IPS-NIHi7 (cell line): ENCODE data around the gene RER1.
"Not testable (repeated sequence)": the region's sequence is repeated elsewhere in the genome, so short reads cannot be mapped to it uniquely, and the experiment has no call there.

ENCODE experiments used
- DNase-seq: peaks from one replicate; pipeline ENCODE4 v3.0.0; 2012; ENCODE audit warnings: mixed read lengths; ENCODE audit errors: extremely low spot score

Gene RER1

DNA sequence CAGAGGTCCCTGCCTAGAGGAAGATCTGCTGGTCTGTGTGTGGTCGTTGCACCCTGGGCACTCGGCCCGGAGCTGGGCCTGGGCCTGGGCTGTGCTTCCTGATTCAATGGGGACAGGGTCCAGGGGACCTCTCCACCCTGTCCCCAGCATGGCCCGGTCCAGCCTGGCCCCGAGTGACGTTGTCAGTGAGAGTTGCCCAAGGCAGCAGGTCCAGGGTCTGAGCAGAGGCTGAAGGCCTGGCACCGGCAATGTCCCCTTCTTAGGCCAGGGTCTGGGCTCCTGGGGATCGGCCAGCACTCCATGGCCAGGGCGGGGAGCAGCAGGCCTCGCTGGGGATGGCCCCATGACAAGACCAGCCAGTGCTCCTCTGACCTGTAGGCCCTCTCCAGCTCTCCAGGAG lies 36.3 kb downstream of the RER1 start:
- DNase-seq: no peak

DNA sequence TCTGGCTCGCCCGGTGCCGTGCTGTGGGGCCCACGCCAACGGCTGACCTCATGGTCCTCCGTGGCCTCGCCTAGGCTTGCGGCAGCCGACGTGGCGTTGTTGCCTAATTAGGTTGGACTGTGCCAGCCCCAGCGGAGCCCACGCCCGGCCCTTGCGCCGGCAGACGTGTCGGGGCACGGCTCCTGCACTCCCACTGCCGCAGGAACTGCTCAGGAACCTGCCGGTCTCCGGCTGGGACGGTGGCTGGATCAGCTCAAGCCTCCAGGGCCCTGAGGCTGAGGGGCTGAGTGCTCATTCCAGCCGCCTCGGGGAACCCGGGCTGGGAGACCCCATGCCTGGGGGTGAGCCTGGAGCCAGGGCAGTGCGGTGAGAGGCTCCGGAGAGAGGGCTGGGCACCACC lies 36.8 kb downstream of the RER1 start:
- DNase-seq: no peak

GRCh38 chr1:2429780-2430591 lies 38.3 kb downstream of the RER1 start:
- DNase-seq: peak; percentile 56

GRCh38 chr1:2430592-2430973 lies 38.9 kb downstream of the RER1 start:
- DNase-seq: no peak

DNA sequence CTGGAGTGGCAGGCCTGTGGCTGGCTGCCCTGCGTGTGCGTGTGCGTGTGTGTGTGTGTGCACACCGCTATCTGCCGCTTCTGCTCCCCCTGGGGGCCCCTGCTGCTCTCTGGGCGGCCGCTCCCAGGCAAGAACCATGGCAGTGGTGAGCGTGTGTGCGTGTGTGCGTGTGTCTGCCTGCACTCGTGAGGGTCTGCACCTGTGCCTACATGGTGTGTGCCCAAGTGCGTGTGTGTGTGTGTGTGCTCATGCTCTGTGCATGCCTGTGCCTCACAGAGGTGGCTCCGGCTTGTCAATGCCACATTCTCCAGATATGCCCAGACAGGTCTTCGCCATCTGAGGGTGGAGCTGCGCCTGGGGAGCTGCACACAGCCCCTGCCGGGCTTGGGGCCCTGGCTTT lies 39.5 kb downstream of the RER1 start:
- DNase-seq: no peak

GRCh38 chr1:2431518-2431917 lies 39.9 kb downstream of the RER1 start:
- DNase-seq: no peak

GRCh38 chr1:2432441-2432844 lies 40.8 kb downstream of the RER1 start:
- DNase-seq: no peak

GRCh38 chr1:2433196-2433595 lies 41.6 kb downstream of the RER1 start:
- no peak for DNase-seq

- no peak for DNase-seq
Measured at GRCh38 chr1:2433936-2434655, 42.5 kb downstream of the RER1 start.

DNA sequence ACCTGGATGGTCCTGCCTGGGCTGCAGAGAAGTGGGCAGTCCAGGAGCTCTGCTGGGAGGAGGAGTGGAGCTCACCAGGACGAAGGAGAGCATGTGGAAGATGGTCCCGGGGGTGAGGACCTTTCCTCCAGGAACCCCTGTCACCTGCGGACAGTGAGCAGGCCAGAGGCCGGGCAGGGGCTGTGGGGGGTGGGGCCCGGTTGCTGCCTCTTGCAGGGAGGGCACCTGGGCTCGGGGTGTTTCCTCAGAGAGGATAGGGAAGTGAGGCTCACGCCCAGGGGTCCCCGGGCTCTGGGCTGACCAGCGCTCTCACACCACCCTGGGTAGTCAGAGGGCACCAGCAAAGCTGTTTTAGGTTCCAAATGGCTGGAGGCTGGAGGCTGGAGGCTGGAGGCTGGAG lies 43.5 kb downstream of the RER1 start:
- DNase-seq: no peak

DNA sequence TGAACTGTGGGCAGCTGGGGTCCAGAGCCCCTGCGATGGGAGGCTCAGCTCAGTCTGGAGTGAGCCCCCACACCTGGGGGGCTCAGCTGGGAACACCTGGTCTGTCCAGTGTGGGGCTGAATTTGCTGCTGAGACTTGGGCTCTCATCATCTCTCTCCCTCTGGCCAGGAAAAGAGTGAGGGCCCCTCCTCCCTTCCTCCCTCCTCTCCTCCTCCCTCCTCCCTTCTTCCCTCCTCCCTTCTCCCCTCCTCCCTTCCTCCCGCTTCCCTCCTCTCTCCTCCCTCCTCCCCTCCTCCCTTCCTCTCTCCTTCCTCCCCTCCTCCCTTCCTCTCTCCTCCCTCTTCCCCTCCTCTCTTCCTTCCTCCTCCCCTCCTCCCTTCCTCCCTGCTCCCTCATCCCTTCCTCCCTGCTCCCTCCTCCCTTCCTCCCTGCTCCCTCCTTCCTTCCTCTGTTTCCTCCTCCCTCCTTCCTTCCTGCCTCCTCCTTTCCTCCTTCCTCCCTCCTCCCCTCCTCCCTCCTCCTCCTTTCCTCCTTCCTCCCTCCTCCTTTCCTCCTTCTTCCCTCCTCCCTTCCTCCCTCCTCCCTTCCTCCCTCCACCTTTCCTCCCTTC lies 44.2 kb downstream of the RER1 start:
- DNase-seq: no peak

DNA sequence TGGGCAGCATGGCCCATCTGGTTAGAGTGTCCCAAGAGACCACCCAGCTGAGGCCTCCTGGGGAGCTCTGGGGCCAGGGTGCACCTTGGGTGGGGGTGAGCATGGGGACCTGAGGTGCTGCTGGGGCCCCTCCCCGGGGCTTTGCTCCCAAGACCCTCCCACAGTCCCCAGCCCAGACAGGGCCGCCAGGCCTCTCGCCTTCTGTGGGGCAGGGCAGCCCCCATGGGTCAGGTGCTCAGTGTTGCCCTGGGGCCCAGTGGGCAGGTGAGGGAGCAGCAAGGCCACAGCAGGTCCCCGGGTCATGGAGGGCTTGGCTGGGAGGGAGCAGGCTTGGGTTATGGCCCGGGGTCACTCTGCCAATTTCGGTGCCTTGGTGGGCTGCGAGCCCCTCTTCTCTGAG lies 45.2 kb downstream of the RER1 start:
- DNase-seq: no peak

GRCh38 chr1:2437617-2438016 lies 46.0 kb downstream of the RER1 start:
- DNase-seq: no peak

DNA sequence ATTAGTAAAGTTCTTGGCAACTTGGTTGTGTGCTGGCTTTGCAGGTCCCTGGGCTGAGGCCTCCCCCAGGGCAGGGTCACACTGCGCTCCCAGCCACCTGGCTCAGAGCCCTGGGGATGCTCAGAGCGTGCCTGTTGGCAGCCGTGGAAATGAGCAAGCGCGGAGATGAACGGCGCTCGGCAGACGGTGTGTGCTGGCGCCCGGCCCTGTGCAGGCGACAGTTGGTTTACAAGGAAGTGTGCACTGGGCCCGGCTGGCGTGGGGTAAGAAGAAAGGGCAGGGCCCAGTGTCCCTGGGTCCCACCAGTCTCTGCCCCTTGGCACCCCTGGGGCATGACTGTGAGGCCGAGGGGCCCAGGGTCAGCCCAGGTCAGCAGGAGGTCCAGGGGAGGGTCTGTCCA lies 46.4 kb downstream of the RER1 start:
- DNase-seq: no peak

DNA sequence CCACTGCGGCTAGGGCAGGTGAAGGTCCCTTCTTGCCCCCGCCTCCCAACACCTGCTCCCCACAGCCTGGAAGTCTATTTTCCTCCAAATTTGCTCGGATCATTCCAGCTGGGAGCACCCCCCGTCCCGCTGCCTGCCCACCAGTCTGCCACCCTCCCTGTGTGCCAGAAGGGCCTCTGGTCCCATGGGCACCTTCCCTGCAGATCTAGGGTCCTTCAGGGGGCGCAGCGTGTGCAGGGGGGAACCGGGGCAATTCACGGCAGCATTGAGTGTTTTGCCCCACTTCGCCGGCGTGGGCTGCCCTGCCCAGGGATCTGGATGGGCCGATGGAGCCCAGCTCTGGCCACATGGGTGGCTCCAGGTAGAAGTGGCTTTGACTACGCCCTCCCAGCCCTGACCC lies 47.0 kb downstream of the RER1 start:
- no peak for DNase-seq

DNA sequence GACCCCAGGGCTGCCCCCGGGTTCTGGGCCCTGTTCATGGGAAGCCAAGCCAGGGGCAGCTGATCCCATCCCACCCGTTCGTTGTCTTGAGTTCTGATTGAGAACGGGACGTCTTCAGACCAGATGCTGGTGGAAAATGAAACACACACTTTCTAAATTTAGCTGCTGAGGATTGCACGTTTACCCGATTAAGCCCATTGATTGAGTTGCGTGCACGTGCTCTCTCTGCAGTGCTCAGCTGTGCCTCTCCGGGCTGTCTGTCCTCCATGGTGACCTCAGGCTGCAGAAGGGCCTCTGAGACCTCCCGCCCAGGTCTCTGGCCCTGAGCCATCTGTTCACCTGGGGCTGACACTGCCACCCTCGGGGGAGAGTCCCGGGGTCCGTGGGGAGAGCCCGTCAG lies 47.7 kb downstream of the RER1 start:
- no peak for DNase-seq

- DNase-seq: not testable (repeated sequence)
Measured at GRCh38 chr1:2440346-2440745, 48.7 kb downstream of the RER1 start.

DNA sequence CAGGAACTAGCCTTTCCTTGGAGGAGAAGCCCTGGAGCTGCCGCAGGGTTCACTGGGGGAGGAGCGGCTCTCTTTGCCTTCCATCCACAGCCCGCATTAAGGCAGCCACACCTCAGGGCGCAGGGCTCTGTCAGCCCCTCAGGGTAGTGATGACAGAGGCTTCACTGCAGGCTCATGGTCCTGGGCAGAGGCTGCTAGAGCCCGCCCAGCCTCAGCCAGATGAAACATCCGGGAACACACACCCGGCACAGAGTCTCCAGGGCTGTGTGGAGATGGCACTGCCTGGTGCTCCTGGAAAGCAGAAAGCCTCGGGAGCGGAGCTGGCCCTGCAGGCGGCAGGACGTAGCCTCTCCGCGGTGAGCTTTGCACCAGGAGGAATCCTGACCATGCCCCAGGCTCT lies 50.1 kb downstream of the RER1 start:
- no peak for DNase-seq

DNA sequence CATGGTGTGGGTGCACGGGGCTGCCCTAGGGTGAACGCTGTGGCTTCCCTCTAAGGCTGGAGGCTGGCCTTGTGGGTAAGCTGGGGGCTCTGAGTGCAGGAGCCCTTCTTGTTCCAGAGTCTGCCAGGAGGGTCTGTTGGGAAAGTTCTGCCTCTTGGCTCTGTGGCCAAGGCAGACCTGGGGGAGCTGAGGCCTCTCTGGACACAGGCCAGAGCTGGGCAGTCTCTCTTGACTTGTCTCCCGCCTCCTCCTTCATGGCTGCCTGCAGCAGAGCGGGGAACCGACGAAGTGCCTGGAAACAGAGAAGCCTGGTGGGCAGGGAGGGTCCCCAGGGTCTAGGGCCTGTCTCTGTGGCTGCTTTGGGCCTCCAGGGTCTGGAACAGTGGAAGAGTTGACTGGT lies 51.0 kb downstream of the RER1 start:
- no peak for DNase-seq

DNA sequence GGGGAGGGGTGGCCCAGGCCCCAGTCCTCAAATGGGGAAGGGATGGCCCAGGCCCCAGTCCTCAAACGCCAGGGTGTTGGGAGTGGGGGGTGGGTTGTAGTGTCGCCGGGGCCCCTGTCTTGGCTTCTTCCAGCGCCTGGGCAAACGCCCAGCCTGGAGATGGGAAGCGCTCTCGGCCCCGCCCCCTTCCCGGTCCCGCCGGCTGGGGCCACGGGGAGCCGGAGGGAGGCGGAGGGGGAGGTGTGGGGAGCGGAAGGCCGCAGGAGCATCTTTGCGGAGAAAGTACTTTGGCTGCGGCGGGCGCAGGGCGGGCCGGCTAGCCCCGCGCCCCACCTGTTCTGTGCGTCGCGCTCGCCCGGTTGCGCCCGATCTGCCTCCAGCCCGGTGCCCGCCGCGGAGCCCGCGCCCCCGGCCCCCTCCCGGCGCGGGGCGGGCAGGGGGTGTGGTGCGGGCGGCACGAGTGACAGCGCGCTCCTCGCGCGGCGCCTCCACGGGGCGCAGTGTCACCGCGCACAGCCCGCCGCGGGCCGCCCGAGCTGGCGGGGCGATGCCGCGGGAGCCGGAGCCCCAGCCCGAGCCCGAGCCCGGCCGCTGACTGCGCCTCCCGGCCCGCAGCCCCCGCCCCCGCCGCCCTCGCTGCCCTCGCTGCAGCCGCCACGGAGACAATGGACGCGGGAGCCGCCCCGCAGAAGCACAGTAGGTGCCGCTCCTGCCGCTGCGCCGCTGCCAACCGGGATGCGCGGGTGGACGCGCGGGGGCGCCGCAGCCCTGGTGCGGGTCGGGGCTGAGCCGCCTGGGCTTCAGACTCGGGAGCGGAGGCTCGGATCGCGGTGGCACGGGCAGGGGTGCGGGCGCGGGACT lies 51.9 kb downstream of the RER1 start:
- peak; percentile 57 for DNase-seq

DNA sequence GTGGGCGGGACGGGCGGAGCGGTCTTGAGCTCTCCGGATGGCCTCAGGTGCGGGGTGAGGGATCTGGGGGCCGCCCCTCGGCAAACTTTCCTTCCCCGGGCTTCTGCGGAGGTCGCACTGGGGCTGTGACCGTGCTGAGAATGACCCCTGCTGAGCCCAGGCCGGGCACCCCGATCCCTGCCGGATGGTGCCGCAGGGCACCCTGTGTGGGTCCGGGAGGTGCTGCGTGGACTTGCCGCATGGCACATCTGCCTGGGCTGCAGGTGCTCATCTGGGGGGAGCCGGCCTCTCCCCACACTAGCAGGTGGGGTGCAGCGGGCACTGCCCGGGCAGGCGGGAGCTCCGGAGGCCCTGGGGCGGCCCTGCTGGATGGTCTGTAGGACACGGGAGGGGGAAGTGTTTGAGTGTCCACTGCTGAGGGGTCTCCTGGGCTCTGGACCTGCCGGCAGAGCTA lies 52.5 kb downstream of the RER1 start:
- DNase-seq: no peak
